Ovary (tissue), 3 donors: ENCODE results near the gene BTBD17.

Source experiments
- CTCF ChIP-seq, 3 donors: fragments of 450-650 bp in 2 of 3; fragments of 200-600 bp in 1 of 3; IDR thresholded peaks; one replicate each; pipeline versions ENCODE4 v1.5.1 to v1.8.0; 2016 to 2022; ENCODE audit warnings: antibody characterized with exemption in 3 of 3, mild to moderate bottlenecking in 1 of 3
- EP300 ChIP-seq: sonication (generic); formaldehyde crosslinking; IDR thresholded peaks from one replicate; pipeline ENCODE4 v1.6.1; 2017; ENCODE audit warnings: antibody characterized with exemption
- POLR2A ChIP-seq: fragments of 450-650 bp; IDR thresholded peaks from one replicate; pipeline ENCODE4 v1.6.1; 2017; ENCODE audit warnings: antibody characterized with exemption, mild to moderate bottlenecking, moderate library complexity
- donor health status: DM: no; HTN: no; CAD: no.

DNA sequence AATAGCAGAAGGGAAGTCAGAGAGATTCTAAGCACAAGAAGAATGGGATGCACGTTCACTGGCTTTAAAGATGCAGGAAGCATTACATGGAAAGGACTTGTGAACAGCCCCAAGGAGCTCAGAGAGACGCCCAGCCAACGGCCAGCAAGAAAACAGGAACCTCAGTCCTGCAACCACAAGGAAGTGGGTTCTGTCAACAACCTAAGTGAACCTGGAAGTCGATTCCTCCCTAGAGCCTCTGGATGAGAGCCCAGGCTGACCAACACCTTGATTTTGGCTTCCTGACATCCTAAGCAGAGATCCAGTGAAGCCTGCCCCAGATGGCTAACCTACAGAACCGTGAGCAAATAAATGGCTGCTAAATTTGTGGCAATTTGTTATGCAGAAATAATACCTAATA, 30.1 kb upstream of the BTBD17 start:
- TF ChIP-seq CTCF (IDR thresholded peaks at IDR 0.05) (no peak), POLR2A (no peak), EP300 (no peak)
